Transverse colon (tissue), 4 donors: Measurements from ENCODE around the gene ZNF253.

ENCODE experiments used
- EP300 ChIP-seq: sonication (generic); formaldehyde crosslinking; IDR thresholded peaks from one replicate; pipeline ENCODE4 v1.6.1; 2017; ENCODE audit warnings: antibody characterized with exemption, low read depth
- POLR2A ChIP-seq: fragments of 450-650 bp; IDR thresholded peaks from one replicate; pipeline ENCODE4 v1.6.1; 2016; ENCODE audit warnings: antibody characterized with exemption, mild to moderate bottlenecking, moderate library complexity
- POLR2AphosphoS5 ChIP-seq, 3 donors: sonication (generic); formaldehyde crosslinking; IDR thresholded peaks; one replicate each; pipeline ENCODE4 v1.6.1; 2016; ENCODE audit warnings: antibody characterized with exemption in 3 of 3
- TF ChIP-seq, protein P1 (sequence below), 5 experiments: fragments of 200-600 bp in 3 of 5; fragments of 450-650 bp in 2 of 5; sonication (generic) in 3 of 5; IDR thresholded peaks; 1 replicate in 2 of 5; 2 replicates in 3 of 5; pipeline ENCODE4 v1.5.1; 2016 to 2017; ENCODE audit warnings: antibody characterized with exemption in 5 of 5, inconsistent platforms in 3 of 5, mild to moderate bottlenecking in 2 of 5, moderate library complexity in 1 of 5

DNA sequence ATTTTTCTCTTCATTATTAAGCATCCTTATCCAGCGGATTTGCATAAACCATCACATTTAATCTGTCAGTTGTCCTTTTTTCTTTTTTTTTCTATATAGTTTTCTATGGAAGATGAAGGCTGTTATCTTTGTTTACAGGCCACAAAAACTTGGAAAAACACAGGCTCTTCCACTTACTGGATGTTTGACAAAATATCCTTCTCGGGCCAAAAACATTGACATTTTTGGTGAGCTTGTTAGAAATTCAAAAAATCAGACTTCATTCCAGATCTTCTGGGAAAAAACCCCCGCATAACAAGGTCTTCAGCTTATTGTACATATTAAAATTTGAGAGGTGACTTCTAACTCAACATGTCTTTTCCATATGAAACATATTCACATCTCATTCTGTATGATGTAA is 48.9 kb downstream of the ZNF253 start:
- TF ChIP-seq, protein P1, sequence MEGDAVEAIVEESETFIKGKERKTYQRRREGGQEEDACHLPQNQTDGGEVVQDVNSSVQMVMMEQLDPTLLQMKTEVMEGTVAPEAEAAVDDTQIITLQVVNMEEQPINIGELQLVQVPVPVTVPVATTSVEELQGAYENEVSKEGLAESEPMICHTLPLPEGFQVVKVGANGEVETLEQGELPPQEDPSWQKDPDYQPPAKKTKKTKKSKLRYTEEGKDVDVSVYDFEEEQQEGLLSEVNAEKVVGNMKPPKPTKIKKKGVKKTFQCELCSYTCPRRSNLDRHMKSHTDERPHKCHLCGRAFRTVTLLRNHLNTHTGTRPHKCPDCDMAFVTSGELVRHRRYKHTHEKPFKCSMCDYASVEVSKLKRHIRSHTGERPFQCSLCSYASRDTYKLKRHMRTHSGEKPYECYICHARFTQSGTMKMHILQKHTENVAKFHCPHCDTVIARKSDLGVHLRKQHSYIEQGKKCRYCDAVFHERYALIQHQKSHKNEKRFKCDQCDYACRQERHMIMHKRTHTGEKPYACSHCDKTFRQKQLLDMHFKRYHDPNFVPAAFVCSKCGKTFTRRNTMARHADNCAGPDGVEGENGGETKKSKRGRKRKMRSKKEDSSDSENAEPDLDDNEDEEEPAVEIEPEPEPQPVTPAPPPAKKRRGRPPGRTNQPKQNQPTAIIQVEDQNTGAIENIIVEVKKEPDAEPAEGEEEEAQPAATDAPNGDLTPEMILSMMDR (IDR thresholded peaks at IDR 0.05), result no peak
- TF ChIP-seq POLR2A, result no peak
- TF ChIP-seq POLR2AphosphoS5 (IDR thresholded peaks at IDR 0.05), result no peak
- no peak for TF ChIP-seq EP300
